ENCODE data around the gene KRTAP5-5. TPM values are rescaled to one million over a fixed set of nuclear protein-coding genes. Genes with fewer than 3 reads are reported as not detected.

KRTAP5-5 gene
- total and polyA plus RNA-seq, 7 donors = 0.28 to 0.92 TPM; not detected in 5

- intact Hi-C loops (cut with DNase I) = no loop called here
- Histone ChIP-seq H3K9me3 (no peaks in the 10 kb centered on the region), H3K36me3 (no peaks in the 10 kb centered on the region), H3K4me3 (no peak overlapping the region), H3K27ac (no peak overlapping the region), H3K27me3 (peaks cover 0 to 59% (median 21%) of the 10 kb centered on the region in 3 donors), H3K4me1 (no peaks in the 10 kb centered on the region)
- TF ChIP-seq POLR2AphosphoS5 (IDR thresholded peaks at IDR 0.05) = no peak
- no peak for TF ChIP-seq POLR2A (IDR thresholded peaks at IDR 0.05)
- no peak for TF ChIP-seq EP300 (IDR thresholded peaks at IDR 0.05)
- TF ChIP-seq, protein P1, sequence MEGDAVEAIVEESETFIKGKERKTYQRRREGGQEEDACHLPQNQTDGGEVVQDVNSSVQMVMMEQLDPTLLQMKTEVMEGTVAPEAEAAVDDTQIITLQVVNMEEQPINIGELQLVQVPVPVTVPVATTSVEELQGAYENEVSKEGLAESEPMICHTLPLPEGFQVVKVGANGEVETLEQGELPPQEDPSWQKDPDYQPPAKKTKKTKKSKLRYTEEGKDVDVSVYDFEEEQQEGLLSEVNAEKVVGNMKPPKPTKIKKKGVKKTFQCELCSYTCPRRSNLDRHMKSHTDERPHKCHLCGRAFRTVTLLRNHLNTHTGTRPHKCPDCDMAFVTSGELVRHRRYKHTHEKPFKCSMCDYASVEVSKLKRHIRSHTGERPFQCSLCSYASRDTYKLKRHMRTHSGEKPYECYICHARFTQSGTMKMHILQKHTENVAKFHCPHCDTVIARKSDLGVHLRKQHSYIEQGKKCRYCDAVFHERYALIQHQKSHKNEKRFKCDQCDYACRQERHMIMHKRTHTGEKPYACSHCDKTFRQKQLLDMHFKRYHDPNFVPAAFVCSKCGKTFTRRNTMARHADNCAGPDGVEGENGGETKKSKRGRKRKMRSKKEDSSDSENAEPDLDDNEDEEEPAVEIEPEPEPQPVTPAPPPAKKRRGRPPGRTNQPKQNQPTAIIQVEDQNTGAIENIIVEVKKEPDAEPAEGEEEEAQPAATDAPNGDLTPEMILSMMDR (IDR thresholded peaks at IDR 0.05) = no peak
- WGBS, 2 donors = 72 to 78% methylated on average over 10 of the region's 10 CpGs
- no peak for DNase-seq
Observed at GRCh38 chr11:1679881-1680280, 50.3 kb downstream of the KRTAP5-5 start.

Other genes starting within 250 kb of the KRTAP5-5 start
- 1 to 10 TPM; 1.8 to 3.2 (median 2.4) TPM for gene BRSK2, start 239.8 kb upstream of the KRTAP5-5 start, total RNA-seq
- gene BRSK2, start 239.8 kb upstream of the KRTAP5-5 start, polyA plus RNA-seq = 1 to 10 TPM in 1 of 3 donors, not detected in 2; 1.7 TPM
- gene MOB2, start 143.0 kb upstream of the KRTAP5-5 start, total RNA-seq = 10 to 100 TPM; 68.6 to 88.9 (median 71.5) TPM
- gene MOB2, start 143.0 kb upstream of the KRTAP5-5 start, polyA plus RNA-seq = 10 to 100 TPM; 46.2 to 55.0 (median 53.5) TPM
- 1 to 10 TPM in 3 of 4 donors, under 1 TPM in 1; 0.66 to 4.4 (median 2.1) TPM for gene DUSP8, start 57.5 kb upstream of the KRTAP5-5 start, total RNA-seq
- 10 to 100 TPM in 1 of 3 donors, 1 to 10 TPM in 2; 6.6 to 12.7 (median 7.0) TPM for gene DUSP8, start 57.5 kb upstream of the KRTAP5-5 start, polyA plus RNA-seq
- gene KRTAP5-1, start 44.5 kb upstream of the KRTAP5-5 start, total RNA-seq = not detected
- not detected for gene KRTAP5-1, start 44.5 kb upstream of the KRTAP5-5 start, polyA plus RNA-seq
- not detected for gene KRTAP5-2, start 31.5 kb upstream of the KRTAP5-5 start, total RNA-seq
- under 1 TPM in 1 of 3 donors, not detected in 2; 0.29 TPM for gene KRTAP5-2, start 31.5 kb upstream of the KRTAP5-5 start, polyA plus RNA-seq
- gene KRTAP5-3, start 21.3 kb upstream of the KRTAP5-5 start, total RNA-seq = not detected
- not detected for gene KRTAP5-3, start 21.3 kb upstream of the KRTAP5-5 start, polyA plus RNA-seq
- gene KRTAP5-4, start 7.6 kb upstream of the KRTAP5-5 start, total RNA-seq = not detected
- gene KRTAP5-4, start 7.6 kb upstream of the KRTAP5-5 start, polyA plus RNA-seq = not detected
- gene KRTAP5-6, start 67.4 kb downstream of the KRTAP5-5 start, total RNA-seq = not detected
- gene KRTAP5-6, start 67.4 kb downstream of the KRTAP5-5 start, polyA plus RNA-seq = not detected
- 1 to 10 TPM in 1 of 4 donors, under 1 TPM in 3; 0.36 to 1.4 (median 0.61) TPM for gene IFITM10, start 120.8 kb downstream of the KRTAP5-5 start, total RNA-seq
- gene IFITM10, start 120.8 kb downstream of the KRTAP5-5 start, polyA plus RNA-seq = under 1 TPM in 1 of 3 donors, not detected in 2; 0.60 TPM
- 100 to 1,000 TPM; 173 to 222 (median 209) TPM for gene CTSD, start 134.2 kb downstream of the KRTAP5-5 start, total RNA-seq
- 1,000 to 10,000 TPM in 1 of 3 donors, 100 to 1,000 TPM in 2; 251 to 1,586 (median 853) TPM for gene CTSD, start 134.2 kb downstream of the KRTAP5-5 start, polyA plus RNA-seq
- not detected for gene SYT8, start 205.2 kb downstream of the KRTAP5-5 start, total RNA-seq
- 1 to 10 TPM in 2 of 3 donors, not detected in 1; 1.8 to 5.4 TPM for gene SYT8, start 205.2 kb downstream of the KRTAP5-5 start, polyA plus RNA-seq
- gene TNNI2, start 209.2 kb downstream of the KRTAP5-5 start, total RNA-seq = not detected
- 1 to 10 TPM in 2 of 3 donors, not detected in 1; 1.7 to 2.4 TPM for gene TNNI2, start 209.2 kb downstream of the KRTAP5-5 start, polyA plus RNA-seq
- 10 to 100 TPM in 2 of 4 donors, 1 to 10 TPM in 2; 8.7 to 32.7 (median 12.4) TPM for gene LSP1, start 223.3 kb downstream of the KRTAP5-5 start, total RNA-seq
- 10 to 100 TPM; 46.0 to 80.2 (median 55.9) TPM for gene LSP1, start 223.3 kb downstream of the KRTAP5-5 start, polyA plus RNA-seq

Measured in sigmoid colon (tissue), 7 donors.